DMS 273 treated with DMSO at 0.1 percent for 48 hours (cell line): ENCODE results near the gene CCR1.

Experiments
- DNase-seq: peaks from one replicate; lab custom pipeline; 2025; lab: John Stamatoyannopoulos, UW

The CCR1 gene

GRCh38 chr3:46208167-46208704 lies at the start of gene CCR1:
Gene CCR1 (minus strand): TSS chr3:46208313. CDS start chr3:46204313, 4,000 bp downstream.
- DNase-seq, result no peak

GRCh38 chr3:46252980-46253379 lies 44.9 kb upstream of the CCR1 start:
- no peak for DNase-seq

DNA sequence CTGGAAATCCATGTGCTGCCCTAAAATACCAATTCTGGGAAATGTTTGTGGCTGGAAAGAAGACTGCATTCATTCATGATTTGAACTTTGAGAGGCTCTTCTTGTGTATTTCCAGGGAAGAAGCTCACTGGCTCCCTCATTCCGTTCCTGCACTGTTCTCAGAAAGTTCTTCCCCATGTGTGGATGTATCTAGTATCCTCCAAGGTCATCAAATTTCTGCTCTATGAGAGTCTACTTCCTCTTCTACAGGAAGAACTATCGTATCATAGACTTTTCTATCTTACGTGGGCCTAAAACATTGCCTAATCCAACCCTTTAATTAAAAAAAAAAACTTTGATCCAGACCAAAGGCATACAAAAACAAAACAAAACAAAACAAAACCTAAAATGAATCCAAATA lies 37.0 kb upstream of the CCR1 start:
- no peak for DNase-seq

DNA sequence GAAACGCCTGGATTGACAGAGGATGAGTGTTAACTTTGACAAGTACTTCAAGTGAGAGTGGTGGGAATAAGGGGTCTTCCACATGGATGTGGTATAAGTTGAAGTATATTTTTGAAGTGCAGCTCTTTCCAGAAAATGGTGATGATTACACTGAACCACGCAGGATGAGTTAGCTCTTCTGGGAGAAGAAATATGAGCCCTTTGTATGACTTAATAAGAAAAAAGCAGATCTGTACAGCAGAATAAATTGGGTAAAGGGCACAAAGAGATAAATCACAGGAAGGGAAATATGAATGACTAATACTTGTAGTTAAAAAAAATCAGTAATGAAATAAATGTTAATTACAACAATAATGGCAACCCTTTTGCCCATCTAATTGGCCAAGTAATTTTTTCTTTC lies 35.4 kb upstream of the CCR1 start:
- DNase-seq, result no peak

DNA sequence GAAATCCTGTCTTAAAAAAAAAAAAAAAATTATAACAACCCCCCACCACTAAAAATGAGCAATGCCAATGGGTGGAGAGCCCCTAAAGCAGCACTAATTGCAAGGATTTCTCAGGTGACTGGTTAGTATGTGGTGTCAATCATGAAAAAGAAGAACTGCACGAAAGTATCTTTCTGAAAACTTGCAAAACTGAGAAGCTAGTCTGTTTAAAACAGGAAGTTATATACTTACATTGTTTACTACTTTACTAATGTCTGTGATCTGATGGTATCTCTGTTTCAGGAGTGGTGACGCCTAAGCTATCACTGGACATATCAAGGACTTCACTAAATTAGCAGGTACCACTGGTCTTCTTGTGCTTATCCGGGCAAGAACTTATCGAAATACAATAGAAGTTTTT lies 34.0 kb upstream of the CCR1 start, which contains the start of gene CCR3:
Gene CCR3 (plus strand): TSS at position 341 of the 400 bp plus-strand sequence. CDS start 22,699 bp downstream, outside the sequence.
- no peak for DNase-seq

DNA sequence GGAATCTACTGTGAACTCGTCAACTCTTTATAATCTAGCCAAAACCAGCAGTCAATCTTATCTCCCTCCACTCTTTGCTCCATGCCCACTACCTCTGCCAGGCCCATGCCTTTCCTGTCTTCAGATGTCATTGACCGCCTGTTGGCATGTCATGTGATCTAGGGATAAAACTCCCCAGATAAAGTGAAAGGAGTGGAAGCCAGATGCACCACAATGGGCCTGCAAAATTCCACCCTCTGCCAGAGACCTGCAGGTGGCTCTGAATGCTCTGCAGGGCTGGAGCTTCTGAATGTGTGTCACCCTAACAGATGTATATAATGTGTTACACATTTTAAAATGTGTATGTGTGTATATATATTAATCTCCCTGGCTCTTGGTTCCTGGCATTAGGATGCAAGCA lies 31.8 kb upstream of the CCR1 start:
- DNase-seq, result no peak

- DNase-seq, result no peak
Measured at GRCh38 chr3:46239301-46239938, 31.3 kb upstream of the CCR1 start.

DNA sequence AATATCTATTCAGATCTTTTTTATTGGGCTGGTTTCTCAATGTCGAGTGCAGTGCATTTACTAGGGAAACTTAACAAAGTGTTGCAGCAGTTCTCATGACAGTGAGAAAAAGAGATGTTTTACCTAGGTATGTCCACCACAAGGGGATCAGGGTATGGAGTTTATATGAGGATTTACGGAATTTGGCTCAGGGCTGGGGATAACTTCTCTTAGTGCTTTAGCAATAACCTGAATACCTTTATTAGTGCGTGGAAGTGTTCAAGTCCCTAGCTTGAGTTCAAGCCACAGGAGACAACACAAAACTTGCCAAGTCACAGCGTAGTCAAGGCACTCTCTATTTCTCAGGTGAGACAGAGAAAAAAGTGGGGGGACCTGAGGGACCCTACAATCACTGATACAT lies 30.3 kb upstream of the CCR1 start:
- no peak for DNase-seq

DNA sequence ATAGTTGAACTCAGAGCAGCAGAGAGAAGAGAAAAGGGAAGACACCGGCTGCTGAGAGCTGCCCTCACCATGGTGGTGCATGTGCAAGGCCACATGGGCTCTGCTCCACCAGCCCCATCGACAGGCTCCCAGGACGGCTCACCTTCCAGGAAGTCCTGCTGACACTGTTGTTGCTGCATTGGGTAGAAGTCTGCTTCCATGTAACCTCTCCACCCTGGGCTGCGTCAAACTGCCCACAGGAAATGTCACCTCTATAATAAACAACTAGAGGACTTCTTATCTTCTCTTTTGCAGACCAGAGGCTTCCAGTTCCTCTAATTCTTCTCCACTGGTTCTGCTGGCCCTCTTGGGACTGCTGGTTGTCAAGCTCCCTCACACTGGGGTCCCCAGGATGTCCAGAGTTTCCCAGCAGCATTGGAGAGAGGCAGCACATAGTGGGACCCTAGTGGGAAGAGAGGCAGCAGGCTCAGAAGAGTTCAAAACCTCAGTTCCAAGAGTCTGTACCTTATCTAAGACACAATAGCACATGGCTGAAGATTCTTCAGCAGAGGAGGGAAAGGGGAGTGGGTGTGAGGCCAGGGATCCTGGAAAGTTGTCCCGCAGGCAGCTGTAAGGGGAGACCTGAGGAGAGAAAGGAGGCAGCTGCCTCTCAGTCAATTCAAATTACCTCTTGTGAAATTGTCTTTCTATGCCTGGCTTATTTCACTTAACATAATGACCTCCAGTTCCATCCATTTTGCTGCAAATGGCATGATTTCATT lies 28.4 kb upstream of the CCR1 start:
- no peak for DNase-seq

GRCh38 chr3:46235425-46235824 lies 27.3 kb upstream of the CCR1 start:
- DNase-seq, result no peak

DNA sequence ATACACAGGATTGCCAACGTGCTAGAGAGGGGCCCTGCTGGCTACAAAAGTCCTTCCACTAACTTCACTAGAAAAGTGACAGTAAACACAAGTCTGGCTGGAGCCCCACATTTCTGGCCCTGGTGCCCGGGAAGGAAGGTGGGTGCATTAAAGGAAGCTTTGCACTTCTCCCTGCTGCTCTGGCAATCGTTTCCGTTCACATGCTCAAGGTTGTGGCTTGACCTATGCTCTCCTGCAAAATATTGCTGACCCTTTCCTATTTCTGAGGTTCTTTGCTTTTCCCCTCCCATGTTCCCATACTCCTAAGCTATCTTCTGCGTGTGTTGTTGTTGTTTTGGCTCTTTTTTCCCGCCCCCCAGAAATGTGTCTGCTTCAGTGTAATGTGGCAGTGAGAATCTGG lies 25.1 kb upstream of the CCR1 start:
- no peak for DNase-seq

DNA sequence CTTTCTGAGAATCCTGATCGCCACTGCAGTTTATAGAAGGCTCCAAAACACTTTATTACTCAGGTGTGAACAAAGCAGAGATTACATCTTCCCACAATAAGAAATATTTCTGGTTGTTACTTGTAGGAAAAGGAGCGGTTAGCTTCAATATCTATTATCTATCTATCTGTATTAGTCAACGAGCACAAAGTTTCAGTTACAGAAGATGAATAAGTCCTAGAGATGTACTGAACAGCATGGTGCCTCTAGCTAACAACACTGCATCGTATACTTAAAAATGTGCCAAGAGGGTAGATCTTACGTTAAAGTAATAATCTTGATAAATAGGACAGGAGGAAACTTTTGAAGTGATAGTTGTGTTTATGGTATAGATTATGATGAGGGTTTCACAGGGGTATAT lies 23.2 kb upstream of the CCR1 start:
- no peak for DNase-seq

DNA sequence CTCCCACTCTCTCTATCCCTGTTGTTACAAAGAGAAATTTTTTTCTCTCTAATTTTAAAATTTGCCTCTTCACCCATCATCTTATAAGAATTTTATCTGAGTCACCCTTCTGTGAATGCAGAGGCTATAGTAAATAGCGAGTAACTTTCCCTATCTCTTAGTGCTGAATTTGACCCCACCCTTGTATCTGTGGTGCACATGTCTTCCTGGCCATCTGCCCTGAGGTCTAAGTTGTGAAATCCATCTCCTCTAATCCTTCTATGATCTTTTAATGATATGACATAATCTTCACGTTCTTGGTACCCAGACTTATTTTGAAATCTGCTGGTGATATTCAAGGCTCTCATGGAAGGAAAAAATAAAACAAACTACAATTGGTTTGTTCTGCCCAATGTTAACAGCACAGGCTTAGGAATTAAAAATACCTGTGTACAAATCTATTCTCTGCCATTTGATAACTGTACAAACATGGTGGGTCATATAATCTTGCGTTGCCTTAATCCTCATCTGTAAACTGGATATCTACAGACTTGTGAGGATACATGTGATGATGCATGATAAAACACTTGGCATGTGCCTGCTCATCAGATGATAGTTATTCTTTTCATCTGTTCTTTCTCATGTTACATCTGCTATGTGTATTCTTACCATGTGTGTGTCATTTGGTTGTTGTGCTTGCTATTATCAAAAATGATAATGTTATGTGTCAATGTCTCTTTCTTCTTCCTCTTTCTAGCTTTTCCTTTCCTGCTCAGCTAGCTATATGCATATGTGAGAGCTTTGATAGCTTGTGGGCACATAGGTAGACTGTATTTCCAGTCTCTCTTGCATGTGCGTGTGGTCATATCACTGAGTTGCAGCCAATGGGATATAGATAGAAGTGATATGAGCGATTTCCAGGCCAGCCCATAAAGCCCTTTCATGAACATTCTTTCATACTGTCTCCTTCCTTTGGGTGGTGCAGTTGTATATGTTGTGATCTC lies 20.4 kb upstream of the CCR1 start:
- no peak for DNase-seq

- DNase-seq, result no peak
Measured at GRCh38 chr3:46222435-46223161, 14.5 kb upstream of the CCR1 start.

DNA sequence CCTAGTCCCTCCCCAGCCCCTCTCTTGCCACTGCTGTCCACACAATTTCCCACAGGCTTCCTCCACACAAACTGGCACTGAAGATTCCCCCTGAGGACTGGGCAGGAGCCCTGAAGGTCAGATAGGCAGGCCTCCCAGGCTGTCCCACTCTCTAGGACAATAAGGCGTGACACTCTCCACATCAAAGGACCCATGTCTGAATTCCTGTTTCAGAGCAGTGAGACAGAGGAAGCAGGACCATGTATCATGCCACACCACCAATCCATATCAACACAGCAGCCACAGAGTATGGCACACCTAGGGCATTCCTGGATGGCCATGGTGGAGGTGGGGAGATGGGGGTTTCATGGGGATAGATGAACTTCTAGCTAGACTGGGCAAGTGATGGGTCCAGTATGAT lies 13.8 kb upstream of the CCR1 start:
- no peak for DNase-seq

GRCh38 chr3:46221391-46221790 lies 13.3 kb upstream of the CCR1 start:
- DNase-seq, result no peak

DNA sequence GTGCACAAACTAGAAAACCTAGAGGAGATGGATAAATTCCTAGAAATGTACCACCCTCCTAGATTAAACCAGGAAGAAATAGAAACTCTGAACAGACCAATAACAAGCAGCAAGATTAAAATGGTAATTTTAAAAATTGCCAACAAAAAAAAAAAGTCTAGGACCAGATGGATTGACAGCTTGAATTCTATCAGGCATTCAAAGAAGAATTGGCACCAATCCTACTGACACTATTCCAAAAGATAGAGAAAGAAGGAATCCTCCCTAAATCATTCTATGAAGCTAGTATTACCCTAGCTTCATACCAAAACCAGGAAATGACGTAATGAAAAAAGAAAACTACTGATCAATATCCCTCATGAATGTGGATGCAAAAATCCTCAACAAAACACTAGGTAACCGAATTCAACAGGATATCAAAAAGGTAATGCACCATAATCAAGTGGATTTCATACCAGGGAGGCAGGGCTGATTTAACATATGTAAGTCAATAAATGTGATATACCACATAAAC lies 10.1 kb upstream of the CCR1 start:
- DNase-seq, result no peak

DNA sequence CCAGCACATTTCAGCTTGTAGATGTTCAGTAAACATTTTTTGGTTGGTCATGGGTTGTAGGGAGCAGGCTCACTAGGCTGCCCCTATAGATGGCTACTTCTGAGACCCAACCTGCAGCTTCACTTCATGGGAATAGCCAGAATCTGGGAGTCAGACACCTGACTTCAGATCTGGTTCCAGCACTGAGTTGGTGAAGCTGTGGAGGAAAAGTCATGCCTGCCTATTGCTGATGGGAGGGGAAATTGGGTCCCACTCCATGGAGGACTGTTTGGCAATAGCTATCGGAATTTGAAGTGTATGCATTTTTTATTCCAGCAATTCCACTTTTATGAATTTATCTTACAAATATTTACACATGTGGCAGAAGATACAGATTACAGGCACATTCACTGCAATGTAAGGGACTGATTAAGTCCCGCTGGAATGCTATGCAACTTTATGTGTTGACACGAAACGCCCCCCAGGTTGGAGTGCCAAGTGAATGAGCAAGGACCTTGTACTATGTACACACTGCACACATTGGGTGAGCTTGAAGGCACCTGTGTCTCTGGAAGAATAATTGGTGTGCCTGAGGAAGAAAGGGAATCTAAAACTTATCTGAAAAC lies 7.8 kb upstream of the CCR1 start:
- no peak for DNase-seq

DNA sequence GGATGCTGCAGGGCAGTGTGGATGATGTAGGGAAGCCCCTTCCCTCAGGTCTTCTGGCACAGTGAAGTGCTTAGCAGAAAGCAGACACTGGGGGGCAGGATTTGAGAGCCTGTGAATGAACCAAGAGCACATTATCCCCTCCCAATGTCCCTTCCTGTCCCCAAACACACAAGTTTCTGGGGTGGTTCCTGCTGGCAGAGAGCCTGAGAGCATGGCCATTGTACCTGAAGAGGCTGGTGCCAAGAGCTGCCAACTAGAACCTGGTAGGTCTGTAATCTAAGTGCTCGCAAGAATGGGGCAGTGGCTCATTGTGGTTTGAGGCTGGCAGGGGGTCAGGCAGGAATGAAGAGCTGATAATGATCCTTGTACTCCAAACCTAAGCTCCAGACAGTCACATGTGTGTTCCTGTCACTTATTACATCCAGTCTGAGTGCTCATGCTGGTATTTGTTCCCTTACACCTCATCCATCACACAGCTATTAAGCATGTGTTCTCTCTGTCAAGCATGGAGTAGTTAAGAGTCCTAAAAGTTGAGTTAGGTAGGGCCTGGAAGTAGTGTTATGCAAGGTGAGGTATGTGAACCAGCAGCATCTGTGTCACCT lies 6.7 kb upstream of the CCR1 start:
- no peak for DNase-seq

DNA sequence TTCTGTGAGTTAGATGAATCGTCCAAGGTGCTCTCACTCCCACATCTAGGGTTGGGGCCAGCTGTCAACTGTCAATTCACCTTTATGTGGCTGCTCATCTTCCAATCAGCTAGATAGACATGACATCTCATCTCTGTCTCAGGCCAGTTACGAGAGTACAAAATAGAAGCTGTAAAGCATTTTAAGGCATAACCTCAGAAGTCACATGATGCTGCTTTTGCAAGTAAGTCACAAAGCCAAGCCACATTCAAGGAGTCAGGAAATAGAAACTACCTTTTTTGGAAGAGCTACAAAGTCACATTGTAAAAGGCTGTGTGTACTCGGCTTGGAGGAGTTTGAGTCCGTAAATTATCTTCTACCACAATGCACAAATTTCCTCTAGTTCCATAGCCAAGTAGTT lies 5.1 kb upstream of the CCR1 start:
- DNase-seq, result no peak
